ENCODE results near the gene MORN4.

GRCh38 chr10:97573672-97574071 is 59.6 kb downstream of the MORN4 start:
- no peak for TF ChIP-seq POLR2AphosphoS5 (IDR thresholded peaks at IDR 0.05; ENCODE audit: low read depth, low read length)
- no peak for TF ChIP-seq TAF1 (IDR thresholded peaks at IDR 0.05; ENCODE audit: low read depth, low read length)
- TF ChIP-seq POLR2A (IDR thresholded peaks at IDR 0.05; ENCODE audit: low read depth, low read length), result no peak
- no peak for TF ChIP-seq SPI1 (IDR thresholded peaks at IDR 0.05; ENCODE audit: low read depth, low read length)
- TF ChIP-seq PAX5 (IDR thresholded peaks at IDR 0.05; ENCODE audit: insufficient read depth, low read length, severe bottlenecking), result no peak
